Measurements from ENCODE around the gene MFRP. TPM values are rescaled to one million over a fixed set of nuclear protein-coding genes. Genes with fewer than 3 reads are reported as not detected.

MFRP gene
- total and polyA plus RNA-seq, 11 donors = 0.04 TPM; not detected in 10

GRCh38 chr11:119357074-119357473 lies 10.6 kb upstream of the MFRP start:
- H3K27me3 ChIP-seq = peaks cover 0 to 11% (median 0%) of the 10 kb centered on the region in 9 donors
- H3K4me1 ChIP-seq = peaks cover 3 to 75% (median 39%) of the 10 kb centered on the region in 12 donors
- ATAC-seq = peak in 1 of 4 donors; percentile 1
- H3K9me3 ChIP-seq = no peaks in the 10 kb centered on the region
- intact Hi-C loops (cut with DNase I) = loop anchor here in 9 of 10 donors (2.0 to 10.0 kb wide), 7 partner anchors 16 to 120 kb away; partner anchors contain the start of gene USP2 (in 1 of the 9)
- peaks cover 0 to 50% (median 23%) of the 10 kb centered on the region in 9 donors for H3K36me3 ChIP-seq
- DNase-seq = peak in 1 of 5 donors; percentile 28
- TF ChIP-seq POLR2A (IDR thresholded peaks at IDR 0.05) = no peak
- TF ChIP-seq, protein P1, sequence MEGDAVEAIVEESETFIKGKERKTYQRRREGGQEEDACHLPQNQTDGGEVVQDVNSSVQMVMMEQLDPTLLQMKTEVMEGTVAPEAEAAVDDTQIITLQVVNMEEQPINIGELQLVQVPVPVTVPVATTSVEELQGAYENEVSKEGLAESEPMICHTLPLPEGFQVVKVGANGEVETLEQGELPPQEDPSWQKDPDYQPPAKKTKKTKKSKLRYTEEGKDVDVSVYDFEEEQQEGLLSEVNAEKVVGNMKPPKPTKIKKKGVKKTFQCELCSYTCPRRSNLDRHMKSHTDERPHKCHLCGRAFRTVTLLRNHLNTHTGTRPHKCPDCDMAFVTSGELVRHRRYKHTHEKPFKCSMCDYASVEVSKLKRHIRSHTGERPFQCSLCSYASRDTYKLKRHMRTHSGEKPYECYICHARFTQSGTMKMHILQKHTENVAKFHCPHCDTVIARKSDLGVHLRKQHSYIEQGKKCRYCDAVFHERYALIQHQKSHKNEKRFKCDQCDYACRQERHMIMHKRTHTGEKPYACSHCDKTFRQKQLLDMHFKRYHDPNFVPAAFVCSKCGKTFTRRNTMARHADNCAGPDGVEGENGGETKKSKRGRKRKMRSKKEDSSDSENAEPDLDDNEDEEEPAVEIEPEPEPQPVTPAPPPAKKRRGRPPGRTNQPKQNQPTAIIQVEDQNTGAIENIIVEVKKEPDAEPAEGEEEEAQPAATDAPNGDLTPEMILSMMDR (IDR thresholded peaks at IDR 0.05) = no peak
- H3K27ac ChIP-seq = peak overlapping the region in 10 of 12 donors; percentile 22 to 99 (median 76)
- H3K4me3 ChIP-seq = peak overlapping the region in 11 of 12 donors; percentile 40 to 73 (median 60)
- WGBS, 4 donors = 21 to 31% (median 26%) methylated on average over 9 to 13 of the region's 13 CpGs

GRCh38 chr11:119356349-119357031 lies 10.0 kb upstream of the MFRP start:
- peaks cover 0 to 50% (median 23%) of the 10 kb centered on the region in 9 donors for H3K36me3 ChIP-seq
- intact Hi-C loops (cut with DNase I) = loop anchor here (1.0 to 10.0 kb wide), 9 partner anchors 16 to 121 kb away; partner anchors contain the start of gene USP2 (in 1 of the 10)
- H3K4me3 ChIP-seq = peak overlapping the region in 11 of 12 donors; percentile 40 to 73 (median 60)
- peak; percentile 35 to 71 (median 68) for ATAC-seq
- no peaks in the 10 kb centered on the region for H3K9me3 ChIP-seq
- peak; percentile 84 to 91 (median 85) for DNase-seq
- WGBS, 4 donors = 1 to 2% (median 1%) methylated on average over 54 of the region's 54 CpGs
- peaks cover 0 to 11% (median 0%) of the 10 kb centered on the region in 9 donors for H3K27me3 ChIP-seq
- peak in 1 of 2 donors; percentile 25 for TF ChIP-seq POLR2A (IDR thresholded peaks at IDR 0.05)
- TF ChIP-seq, protein P1 (IDR thresholded peaks at IDR 0.05) = peak; percentile 76 to 95 (median 90)
- peak overlapping the region; percentile 22 to 99 (median 74) for H3K27ac ChIP-seq
- H3K4me1 ChIP-seq = peaks cover 3 to 73% (median 39%) of the 10 kb centered on the region in 12 donors

DNA sequence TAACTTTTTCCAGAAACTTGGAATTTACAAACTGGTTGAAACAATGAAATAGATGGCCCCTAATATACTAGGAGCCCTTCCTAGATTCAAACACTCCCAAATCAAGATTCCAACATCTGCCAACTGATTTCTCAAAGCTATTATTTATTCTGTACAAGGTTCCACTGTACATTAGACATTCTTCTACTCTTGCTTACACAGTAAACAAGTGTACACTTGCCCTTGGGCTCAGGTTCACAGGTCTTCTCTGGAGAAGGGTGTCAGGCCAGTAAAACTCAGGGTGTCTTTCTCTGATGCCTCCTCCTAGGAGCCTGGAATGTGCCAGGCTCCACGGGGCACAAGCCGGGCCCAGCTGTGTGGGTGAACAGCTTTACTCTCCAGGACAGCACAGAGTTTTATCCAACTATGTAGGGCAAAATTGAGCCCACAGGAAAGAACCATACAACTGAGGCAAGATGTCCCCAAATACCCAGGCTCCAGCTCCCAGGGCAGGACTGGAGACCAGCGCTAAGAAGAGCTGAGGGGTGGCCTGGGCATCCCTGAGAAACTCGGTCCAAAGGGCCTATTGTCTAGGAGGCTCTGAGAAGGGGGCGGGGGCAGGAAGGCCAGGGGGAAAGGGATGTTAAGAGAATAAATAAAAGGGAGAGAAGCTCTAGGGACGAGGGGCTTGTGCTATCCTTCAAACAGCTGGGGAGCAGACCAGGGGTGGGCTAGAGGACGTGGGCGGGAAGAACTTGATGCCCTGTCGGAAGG lies 8.8 kb upstream of the MFRP start:
- Histone ChIP-seq H3K27ac (peak overlapping the region in 3 of 12 donors; percentile 20 to 99 (median 83)), H3K4me3 (no peak overlapping the region), H3K9me3 (no peaks in the 10 kb centered on the region), H3K27me3 (peaks cover 0 to 11% (median 0%) of the 10 kb centered on the region in 9 donors), H3K36me3 (peaks cover 0 to 49% (median 23%) of the 10 kb centered on the region in 9 donors), H3K4me1 (peaks cover 3 to 63% (median 32%) of the 10 kb centered on the region in 12 donors)
- intact Hi-C loops (cut with DNase I) = loop anchor here in 6 of 10 donors (5.0 to 10.0 kb wide), 3 partner anchors 117 to 122 kb away; no protein-coding TSS in a partner anchor
- TF ChIP-seq, protein P1 (IDR thresholded peaks at IDR 0.05) = no peak
- no peak for TF ChIP-seq POLR2A (IDR thresholded peaks at IDR 0.05)
- ATAC-seq (no peak), DNase-seq (peak in 1 of 5 donors; percentile 31)
- WGBS, 4 donors = 63 to 69% (median 64%) methylated on average over 9 of the region's 9 CpGs
